ENCODE measurements around the gene RRBP1. TPM values are rescaled to one million over a fixed set of nuclear protein-coding genes. Genes with fewer than 3 reads are reported as not detected.

RRBP1 gene
- total and polyA plus RNA-seq, 9 donors = 29.2 to 159 (median 83.8) TPM

GRCh38 chr20:17629025-17629424 lies 53.0 kb downstream of the RRBP1 start:
- Histone ChIP-seq H3K9me3 (no peaks in the 10 kb centered on the region), H3K36me3 (no peaks in the 10 kb centered on the region), H3K27me3 (no peaks in the 10 kb centered on the region), H3K4me1 (ENCODE audit: insufficient read depth) (peaks cover 3% of the 10 kb centered on the region), H3K27ac (no peak overlapping the region), H3K4me3 (no peak overlapping the region)
- 84 to 94% (median 86%) methylated on average over 8 of the region's 8 CpGs for WGBS, 3 donors
- TF ChIP-seq, protein P1, sequence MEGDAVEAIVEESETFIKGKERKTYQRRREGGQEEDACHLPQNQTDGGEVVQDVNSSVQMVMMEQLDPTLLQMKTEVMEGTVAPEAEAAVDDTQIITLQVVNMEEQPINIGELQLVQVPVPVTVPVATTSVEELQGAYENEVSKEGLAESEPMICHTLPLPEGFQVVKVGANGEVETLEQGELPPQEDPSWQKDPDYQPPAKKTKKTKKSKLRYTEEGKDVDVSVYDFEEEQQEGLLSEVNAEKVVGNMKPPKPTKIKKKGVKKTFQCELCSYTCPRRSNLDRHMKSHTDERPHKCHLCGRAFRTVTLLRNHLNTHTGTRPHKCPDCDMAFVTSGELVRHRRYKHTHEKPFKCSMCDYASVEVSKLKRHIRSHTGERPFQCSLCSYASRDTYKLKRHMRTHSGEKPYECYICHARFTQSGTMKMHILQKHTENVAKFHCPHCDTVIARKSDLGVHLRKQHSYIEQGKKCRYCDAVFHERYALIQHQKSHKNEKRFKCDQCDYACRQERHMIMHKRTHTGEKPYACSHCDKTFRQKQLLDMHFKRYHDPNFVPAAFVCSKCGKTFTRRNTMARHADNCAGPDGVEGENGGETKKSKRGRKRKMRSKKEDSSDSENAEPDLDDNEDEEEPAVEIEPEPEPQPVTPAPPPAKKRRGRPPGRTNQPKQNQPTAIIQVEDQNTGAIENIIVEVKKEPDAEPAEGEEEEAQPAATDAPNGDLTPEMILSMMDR (IDR thresholded peaks at IDR 0.05) = no peak
- no peak for TF ChIP-seq POLR2A (IDR thresholded peaks at IDR 0.05)
- TF ChIP-seq EP300 (IDR thresholded peaks at IDR 0.05) = no peak
- DNase-seq = peak in 2 of 5 donors; percentile 13 to 19
- intact Hi-C loops (cut with DNase I) = no loop called here

DNA sequence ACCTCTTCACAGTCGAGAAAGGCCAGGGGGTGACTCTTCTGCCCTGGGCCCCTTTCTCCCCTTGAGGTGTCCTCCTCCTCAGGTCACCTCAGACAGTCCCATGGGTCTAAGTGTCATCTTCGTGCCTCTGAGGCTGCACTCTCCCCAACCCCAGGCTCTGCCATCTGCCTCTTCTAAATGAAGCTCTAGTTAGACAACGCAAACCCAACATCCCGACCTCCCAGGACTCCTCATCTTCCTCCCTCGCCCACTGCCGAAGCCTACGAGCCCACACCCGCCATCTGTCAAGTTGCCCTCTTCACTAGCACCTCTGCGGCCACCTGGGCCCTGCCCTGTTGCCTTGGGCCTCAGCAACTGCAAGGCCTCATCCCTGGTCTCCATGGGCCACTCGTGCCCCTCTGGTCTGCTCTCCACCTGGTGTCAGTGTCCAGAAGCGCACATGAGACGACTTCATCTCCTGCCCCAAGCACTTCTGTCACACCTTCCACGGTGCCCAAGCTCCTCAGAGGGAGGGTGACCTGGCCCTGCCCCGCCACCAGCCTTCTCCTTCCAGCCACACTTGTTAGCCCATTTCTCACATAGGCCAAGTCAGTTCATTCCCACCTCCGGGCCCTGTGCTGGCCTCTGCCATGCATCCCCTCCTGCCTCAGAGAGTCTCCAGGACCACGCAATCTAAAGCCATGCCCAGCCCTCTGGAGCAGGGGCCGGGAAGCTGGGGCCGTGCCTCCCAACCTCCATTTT lies 53.8 kb downstream of the RRBP1 start:
- Histone ChIP-seq H3K9me3 (no peaks in the 10 kb centered on the region), H3K36me3 (no peaks in the 10 kb centered on the region), H3K4me1 (ENCODE audit: insufficient read depth) (no peaks in the 10 kb centered on the region), H3K4me3 (no peak overlapping the region), H3K27me3 (no peaks in the 10 kb centered on the region), H3K27ac (no peak overlapping the region)
- peak in 3 of 5 donors; percentile 21 to 31 (median 21) for DNase-seq
- WGBS, 3 donors = 86 to 89% (median 87%) methylated on average over 18 of the region's 18 CpGs
- intact Hi-C loops (cut with DNase I) = no loop called here
- TF ChIP-seq POLR2A (IDR thresholded peaks at IDR 0.05) (no peak), EP300 (IDR thresholded peaks at IDR 0.05) (no peak)
- TF ChIP-seq, protein P1 (IDR thresholded peaks at IDR 0.05) = no peak

DNA sequence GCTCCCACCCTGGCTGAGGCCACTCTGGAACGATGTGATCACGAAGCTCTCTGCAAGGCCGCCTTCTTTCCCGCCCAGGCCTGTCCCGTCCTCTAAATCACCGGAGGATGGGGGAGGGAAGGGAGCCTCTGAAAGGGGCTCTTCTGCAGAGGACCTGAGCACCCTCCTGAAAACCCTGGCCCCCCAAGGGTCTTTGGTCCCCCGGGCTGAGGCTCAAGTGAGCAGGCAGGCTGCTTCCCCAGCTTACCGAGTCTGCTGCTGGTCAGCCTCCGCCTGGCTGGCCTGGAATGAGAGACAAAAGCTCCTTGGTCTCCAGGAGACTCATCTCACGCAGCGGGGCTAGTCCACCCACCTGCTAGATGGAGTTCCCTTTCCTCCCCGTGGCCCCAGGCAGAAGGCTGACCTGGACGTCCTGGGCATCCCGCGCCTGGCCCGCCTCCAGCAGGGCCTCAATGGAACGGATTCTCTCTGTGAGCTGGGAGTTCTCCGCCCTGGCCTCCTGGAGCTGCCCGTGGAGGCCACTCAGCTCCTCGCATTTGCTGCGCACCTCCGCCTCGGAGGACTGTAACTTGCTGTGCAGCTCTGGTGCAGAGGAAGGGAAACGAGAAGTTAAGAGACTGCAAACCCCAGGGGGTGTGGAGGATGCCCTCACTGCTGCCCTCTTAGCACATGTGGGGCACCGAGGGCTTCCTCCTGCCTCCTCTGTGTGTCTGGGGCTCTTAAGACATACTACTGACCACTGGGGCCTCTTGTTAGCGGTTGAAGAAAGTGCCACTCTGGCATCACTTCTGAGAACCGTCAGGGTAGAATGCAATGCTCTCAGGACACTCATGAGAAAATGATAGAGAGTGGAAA lies 54.7 kb downstream of the RRBP1 start:
- intact Hi-C loops (cut with DNase I) = no loop called here
- no peaks in the 10 kb centered on the region for H3K4me1 ChIP-seq (ENCODE audit: insufficient read depth)
- H3K36me3 ChIP-seq = no peaks in the 10 kb centered on the region
- DNase-seq = peak in 3 of 5 donors; percentile 23 to 30 (median 23)
- no peaks in the 10 kb centered on the region for H3K9me3 ChIP-seq
- no peaks in the 10 kb centered on the region for H3K27me3 ChIP-seq
- H3K27ac ChIP-seq = no peak overlapping the region
- TF ChIP-seq EP300 (IDR thresholded peaks at IDR 0.05) (no peak), POLR2A (IDR thresholded peaks at IDR 0.05) (no peak)
- TF ChIP-seq, protein P1 (IDR thresholded peaks at IDR 0.05) = no peak
- 73 to 80% (median 80%) methylated on average over 24 to 27 of the region's 27 CpGs for WGBS, 3 donors
- no peak overlapping the region for H3K4me3 ChIP-seq

DNA sequence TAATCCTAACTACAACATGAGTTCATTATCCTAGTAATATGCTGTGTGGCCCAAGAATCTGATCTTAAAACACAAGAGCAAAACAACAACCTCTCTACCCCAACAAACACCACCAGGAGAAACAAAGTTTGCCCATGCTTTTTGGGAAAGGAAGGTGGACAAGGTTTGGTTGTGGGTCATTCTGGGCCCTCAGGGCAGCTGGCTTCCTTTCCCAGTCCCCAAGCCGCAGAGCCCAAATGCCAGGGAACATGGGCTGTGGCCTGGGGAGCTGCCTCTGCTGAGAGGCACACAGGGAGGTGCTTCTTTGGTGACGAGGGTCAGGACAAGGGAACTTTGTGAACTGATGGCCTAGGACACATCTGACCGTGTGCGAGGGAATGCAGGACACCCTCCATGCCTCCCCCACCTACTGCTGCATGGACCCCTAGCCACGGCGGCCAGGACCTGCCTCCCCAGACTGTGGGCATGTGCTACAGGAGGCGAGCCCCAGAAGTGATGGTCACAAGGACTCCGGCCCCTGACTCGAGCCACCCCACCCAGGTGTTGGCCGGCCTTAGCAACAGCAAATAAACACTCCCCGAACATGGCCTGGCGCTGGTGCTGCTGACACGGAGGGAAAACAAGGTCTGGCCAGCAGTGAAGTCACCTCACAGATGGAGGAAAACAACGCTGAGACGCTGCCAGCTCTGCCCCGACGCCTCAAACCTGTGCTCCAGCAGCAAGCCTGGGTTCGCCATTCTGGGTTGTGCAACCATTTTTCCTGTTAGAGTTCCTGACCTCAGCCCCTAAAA lies 55.6 kb downstream of the RRBP1 start:
- Histone ChIP-seq H3K4me3 (no peak overlapping the region), H3K27me3 (no peaks in the 10 kb centered on the region), H3K27ac (no peak overlapping the region), H3K36me3 (no peaks in the 10 kb centered on the region), H3K9me3 (no peaks in the 10 kb centered on the region), H3K4me1 (ENCODE audit: insufficient read depth) (no peaks in the 10 kb centered on the region)
- intact Hi-C loops (cut with DNase I) = no loop called here
- WGBS, 3 donors = 78 to 83% (median 82%) methylated on average over 18 of the region's 18 CpGs
- TF ChIP-seq POLR2A (IDR thresholded peaks at IDR 0.05) (no peak), EP300 (IDR thresholded peaks at IDR 0.05) (no peak)
- TF ChIP-seq, protein P1 (IDR thresholded peaks at IDR 0.05) = no peak
- DNase-seq = peak in 2 of 5 donors; percentile 17 to 35
